Breast epithelium (tissue), 3 donors: ENCODE results near the gene RORB.

ENCODE experiments used
- CTCF ChIP-seq, 3 donors: fragments of 450-650 bp; IDR thresholded peaks; one replicate each; pipeline ENCODE4 v1.5.1; 2016 to 2017; ENCODE audit warnings: antibody characterized with exemption in 3 of 3, mild to moderate bottlenecking in 3 of 3, moderate library complexity in 3 of 3
- POLR2A ChIP-seq: fragments of 450-650 bp; IDR thresholded peaks from one replicate; pipeline ENCODE4 v1.6.1; 2016; ENCODE audit warnings: antibody characterized with exemption, mild to moderate bottlenecking, moderate library complexity

GRCh38 chr9:74573640-74574191, 76.6 kb downstream of the RORB start:
- no peak for TF ChIP-seq POLR2A
- TF ChIP-seq CTCF (IDR thresholded peaks at IDR 0.05), result no peak
